GM10248 (cell line): Measurements from ENCODE around the gene PREP.

Source experiments
- CTCF ChIA-PET: fragments of 300-600 bp; sonication (Branson Sonifier 250); formaldehyde crosslinking; extraction: SDS; loops from one replicate; lab custom pipeline; 2021; ENCODE audit warnings: antibody characterized with exemption; lab: Yijun Ruan, JAX
- POLR2A ChIA-PET: fragments of 350-650 bp; sonication (Branson Sonifier 250); formaldehyde crosslinking; extraction: SDS; loops from one replicate; lab custom pipeline; 2020; ENCODE audit warnings: antibody characterized with exemption; lab: Yijun Ruan, JAX
- DNase-seq: peaks from one replicate; pipeline ENCODE4 v3.0.0; 2012; ENCODE audit errors: extremely low spot score
- CTCF ChIP-seq: IDR thresholded peaks from 2 replicates; pipeline ENCODE4 v1.5.1; 2012; ENCODE audit warnings: mild to moderate bottlenecking, low read depth; ENCODE audit errors: extremely low read depth, missing control alignments, control extremely low read depth

Gene PREP

GRCh38 chr6:105374010-105374420 is 28.9 kb downstream of the PREP start:
- no peak for DNase-seq
- ChIA-PET POLR2A (no interaction called here), CTCF (interaction anchor here (1.1 to 5.4 kb wide), 3 partner anchors 11 to 29 kb away, joined by 3 to 22 read pairs (median 5); partner anchors contain the start of gene PREP)
- TF ChIP-seq CTCF: no peak

GRCh38 chr6:105373481-105373880 is 29.4 kb downstream of the PREP start:
- TF ChIP-seq CTCF: no peak
- ChIA-PET CTCF (interaction anchor here (1.0 to 5.4 kb wide), 5 partner anchors 10 to 29 kb away, joined by 3 to 22 read pairs (median 5); partner anchors contain the start of gene PREP), POLR2A (no interaction called here)
- DNase-seq: no peak

GRCh38 chr6:105372849-105373182 is 30.1 kb downstream of the PREP start:
- no peak for DNase-seq
- POLR2A ChIA-PET: no interaction called here
- no peak for TF ChIP-seq CTCF
- CTCF ChIA-PET: interaction anchor here (1.0 to 5.4 kb wide), 7 partner anchors 13 to 284 kb away, joined by 3 to 22 read pairs (median 4); partner anchors contain the start of gene PREP

- no peak for TF ChIP-seq CTCF
- POLR2A ChIA-PET: no interaction called here
- CTCF ChIA-PET: interaction anchor here (1.0 to 5.4 kb wide), 7 partner anchors 13 to 284 kb away, joined by 3 to 22 read pairs (median 4); partner anchors contain the start of gene PREP
Measured at GRCh38 chr6:105372142-105372848, 30.6 kb downstream of the PREP start.

GRCh38 chr6:105370351-105370750 is 32.5 kb downstream of the PREP start:
- CTCF ChIA-PET: interaction anchor here (2.7 kb wide), 1 partner anchor 11 kb away, joined by 7 read pairs; no protein-coding TSS in a partner anchor
- POLR2A ChIA-PET: no interaction called here
- TF ChIP-seq CTCF: no peak
- no peak for DNase-seq

More at GRCh38 chr6:105372142-105372848, 30.6 kb downstream of the PREP start:
- DNase-seq: no peak

- no peak for DNase-seq
- ChIA-PET CTCF (interaction anchor here (1.0 to 2.7 kb wide), 2 partner anchors 10 to 14 kb away, joined by 3 to 7 read pairs; no protein-coding TSS in a partner anchor), POLR2A (no interaction called here)
- no peak for TF ChIP-seq CTCF
Measured at GRCh38 chr6:105369145-105369544, 33.7 kb downstream of the PREP start.
